ENCODE results near the gene MGAT1.

DNA sequence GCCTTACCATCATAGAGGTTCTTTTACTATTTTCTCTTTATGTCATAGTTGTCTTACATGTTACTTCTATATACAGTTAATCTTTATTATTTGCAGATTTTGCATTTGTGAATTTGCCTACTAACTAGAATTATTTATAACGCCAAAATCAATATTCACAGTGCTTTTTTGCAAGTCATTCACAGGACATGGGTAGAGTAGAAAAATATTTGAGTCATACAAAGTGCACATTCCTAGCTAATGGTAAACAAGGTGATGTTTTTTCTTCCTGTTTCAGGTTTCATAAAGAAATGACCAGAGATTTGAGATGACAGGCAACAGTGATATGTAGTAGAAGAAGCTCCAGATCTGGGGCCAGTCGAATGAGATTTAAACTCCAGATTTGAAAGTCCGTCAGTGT, 32.8 kb downstream of the MGAT1 start:
- TF ChIP-seq, protein P1, sequence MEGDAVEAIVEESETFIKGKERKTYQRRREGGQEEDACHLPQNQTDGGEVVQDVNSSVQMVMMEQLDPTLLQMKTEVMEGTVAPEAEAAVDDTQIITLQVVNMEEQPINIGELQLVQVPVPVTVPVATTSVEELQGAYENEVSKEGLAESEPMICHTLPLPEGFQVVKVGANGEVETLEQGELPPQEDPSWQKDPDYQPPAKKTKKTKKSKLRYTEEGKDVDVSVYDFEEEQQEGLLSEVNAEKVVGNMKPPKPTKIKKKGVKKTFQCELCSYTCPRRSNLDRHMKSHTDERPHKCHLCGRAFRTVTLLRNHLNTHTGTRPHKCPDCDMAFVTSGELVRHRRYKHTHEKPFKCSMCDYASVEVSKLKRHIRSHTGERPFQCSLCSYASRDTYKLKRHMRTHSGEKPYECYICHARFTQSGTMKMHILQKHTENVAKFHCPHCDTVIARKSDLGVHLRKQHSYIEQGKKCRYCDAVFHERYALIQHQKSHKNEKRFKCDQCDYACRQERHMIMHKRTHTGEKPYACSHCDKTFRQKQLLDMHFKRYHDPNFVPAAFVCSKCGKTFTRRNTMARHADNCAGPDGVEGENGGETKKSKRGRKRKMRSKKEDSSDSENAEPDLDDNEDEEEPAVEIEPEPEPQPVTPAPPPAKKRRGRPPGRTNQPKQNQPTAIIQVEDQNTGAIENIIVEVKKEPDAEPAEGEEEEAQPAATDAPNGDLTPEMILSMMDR (IDR thresholded peaks at IDR 0.05): no peak
- no peak for TF ChIP-seq POLR2A (IDR thresholded peaks at IDR 0.05)
